GM12874 (cell line): ENCODE measurements around the gene REST.

Experiments
- CTCF ChIP-seq: IDR thresholded peaks from 2 replicates; pipeline ENCODE4 v1.5.1; 2011; ENCODE audit warnings: low read depth, mild to moderate bottlenecking, control low read depth, low read length, moderate library complexity; ENCODE audit not compliant: insufficient read depth

The REST gene

DNA sequence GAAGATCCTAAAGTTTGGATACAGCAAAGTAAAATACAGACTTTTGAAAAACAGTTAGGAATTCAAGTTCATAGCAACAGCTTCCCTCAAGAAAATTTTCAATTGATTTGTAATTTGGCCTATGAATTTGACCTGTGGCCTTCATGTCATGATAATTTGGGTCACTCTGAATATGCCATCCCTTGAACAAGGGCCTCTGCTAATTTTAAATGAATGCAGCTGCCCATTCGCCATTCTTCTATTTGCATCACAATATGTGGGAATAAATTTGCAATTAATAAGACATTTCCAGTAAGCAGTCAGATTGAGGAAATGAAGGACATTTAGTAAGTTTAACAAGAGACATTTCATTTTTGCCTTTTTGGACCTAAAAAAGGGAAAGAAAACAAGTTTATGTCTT, 1.9 kb upstream of the REST start:
- TF ChIP-seq CTCF, result no peak

- TF ChIP-seq CTCF, result no peak
These were observed 959 bp upstream of the REST start for GRCh38 chr4:56906489-56907393.

DNA sequence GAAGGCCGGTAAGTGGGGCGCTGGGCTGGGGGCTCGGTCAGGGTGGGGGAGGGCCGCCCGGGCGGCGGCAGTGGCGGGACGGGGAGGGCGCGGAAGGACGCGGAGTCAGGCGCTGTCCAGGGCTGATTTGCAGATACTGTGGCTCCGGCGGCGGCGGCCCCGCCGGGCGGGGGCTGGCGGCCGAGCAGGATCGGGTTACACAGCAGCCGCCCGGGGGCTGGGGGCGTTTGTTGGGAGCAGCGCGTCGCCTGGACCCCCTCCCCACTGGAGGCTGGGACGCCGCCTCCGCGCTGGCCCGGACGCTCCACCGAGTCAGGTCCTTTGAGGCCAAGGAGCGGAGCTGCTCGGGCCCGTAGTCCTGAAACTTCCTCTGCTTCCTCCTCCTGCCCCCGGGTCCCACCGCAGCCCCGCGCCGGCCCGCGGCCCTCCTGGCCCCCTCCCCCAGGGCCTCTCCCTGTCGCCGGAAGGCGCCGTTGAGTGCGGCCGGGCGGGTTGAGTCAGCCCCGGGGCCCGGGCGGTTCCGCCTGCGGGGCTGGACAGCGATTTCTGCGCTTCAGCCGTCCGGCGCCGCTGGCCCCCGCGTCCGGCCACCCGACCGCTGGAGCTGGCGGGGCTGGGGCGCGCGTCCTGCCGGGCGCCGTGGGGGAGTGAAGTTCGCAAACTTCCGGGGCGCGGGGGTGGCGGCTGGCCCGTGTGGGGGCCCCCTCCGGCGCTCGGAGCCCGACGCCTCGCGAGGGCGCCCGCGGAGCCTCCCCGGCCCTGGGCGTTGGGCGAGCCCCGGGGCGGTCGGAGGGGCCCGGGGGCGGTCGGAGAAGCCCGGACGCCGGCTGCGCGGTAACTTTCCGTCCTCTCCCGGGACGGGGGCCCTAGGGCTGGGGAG, 746 bp downstream of the REST start:
- no peak for TF ChIP-seq CTCF

DNA sequence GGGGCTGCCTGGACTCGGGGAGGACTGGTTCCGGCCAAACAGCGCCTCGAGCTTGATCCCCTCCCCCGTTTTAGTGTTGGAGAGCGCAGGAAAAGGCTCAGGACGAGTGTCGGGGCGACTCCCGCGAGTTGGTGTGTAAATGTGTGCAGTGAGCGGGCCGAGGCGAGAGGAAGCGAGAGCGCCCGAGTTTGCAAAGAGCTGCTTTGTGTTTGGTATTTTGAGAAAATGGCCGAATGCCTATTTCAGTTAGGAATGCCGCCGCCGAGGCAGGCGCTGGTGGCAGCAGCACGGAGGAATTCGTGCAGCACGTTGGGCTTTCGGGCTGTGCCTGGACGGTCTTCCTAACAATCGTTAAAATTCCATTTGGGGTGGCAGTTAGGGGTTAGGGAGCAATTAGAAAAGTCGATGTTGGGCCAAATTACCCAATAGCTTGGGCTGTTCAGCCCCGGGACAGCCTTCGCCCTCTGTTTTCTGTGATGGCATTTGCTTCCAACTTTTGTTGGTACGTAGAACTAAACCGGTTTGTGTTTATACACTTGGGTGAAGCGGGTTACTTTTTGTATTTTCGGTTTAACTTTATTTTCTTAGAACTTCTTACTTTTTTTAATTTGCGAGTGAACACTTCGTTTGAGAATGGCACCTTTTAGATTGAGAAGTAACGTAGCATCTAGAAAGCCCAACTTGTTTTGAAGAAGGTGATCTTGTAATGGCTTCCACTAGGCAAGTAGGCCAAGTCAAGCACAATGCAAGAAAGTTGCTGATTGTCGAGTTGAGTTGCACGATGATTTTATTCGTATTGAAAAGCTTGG, 1.6 kb downstream of the REST start:
- TF ChIP-seq CTCF, result no peak

GRCh38 chr4:56910172-56910967, 2.7 kb downstream of the REST start:
- TF ChIP-seq CTCF, result no peak

DNA sequence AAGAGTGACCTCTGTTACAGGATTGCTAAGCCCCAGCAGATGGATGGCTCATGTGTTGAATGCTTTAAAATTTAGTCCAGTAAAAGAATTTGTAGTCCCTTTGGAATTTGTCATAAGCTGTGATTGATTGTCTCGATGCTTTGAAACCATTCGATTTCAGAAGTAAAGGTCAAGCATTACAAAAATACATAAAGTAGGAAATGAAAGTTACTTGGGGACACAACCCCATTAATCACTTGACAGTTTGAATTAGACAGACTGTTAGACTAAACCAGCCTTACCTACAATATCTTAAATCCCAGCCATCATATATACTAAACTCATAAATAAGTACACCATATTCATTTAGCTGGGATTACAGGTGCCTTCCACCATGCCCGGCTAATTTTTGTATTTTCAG, 6.6 kb downstream of the REST start:
- no peak for TF ChIP-seq CTCF
